HG02623 (cell line): ENCODE measurements around the gene RER1.
"Not testable (repeated sequence)": the region's sequence is repeated elsewhere in the genome, so short reads cannot be mapped to it uniquely, and the experiment has no call there.

ENCODE experiments used
- ATAC-seq: cut with Tn5 transposase; IDR thresholded peaks from one replicate; pipeline ENCODE4 v1.9.1; 2021; ENCODE audit warnings: moderate library complexity; ENCODE audit not compliant: unreplicated experiment

The RER1 gene

GRCh38 chr1:2422523-2422922 is 30.9 kb downstream of the RER1 start:
- ATAC-seq, result no peak

GRCh38 chr1:2425892-2426291 is 34.3 kb downstream of the RER1 start:
- no peak for ATAC-seq

- ATAC-seq, result no peak
Observed at GRCh38 chr1:2426540-2426939, 34.9 kb downstream of the RER1 start.

GRCh38 chr1:2427051-2427450 is 35.4 kb downstream of the RER1 start:
- no peak for ATAC-seq

GRCh38 chr1:2427976-2428375 is 36.3 kb downstream of the RER1 start:
- no peak for ATAC-seq

- no peak for ATAC-seq
Observed at GRCh38 chr1:2428490-2428889, 36.8 kb downstream of the RER1 start.

- no peak for ATAC-seq
Observed at GRCh38 chr1:2429780-2430591, 38.3 kb downstream of the RER1 start.

- no peak for ATAC-seq
Observed at GRCh38 chr1:2430592-2430973, 38.9 kb downstream of the RER1 start.

GRCh38 chr1:2431103-2431502 is 39.5 kb downstream of the RER1 start:
- no peak for ATAC-seq

- no peak for ATAC-seq
Observed at GRCh38 chr1:2431518-2431917, 39.9 kb downstream of the RER1 start.

- ATAC-seq, result no peak
Observed at GRCh38 chr1:2432441-2432844, 40.8 kb downstream of the RER1 start.

GRCh38 chr1:2433196-2433595 is 41.6 kb downstream of the RER1 start:
- no peak for ATAC-seq

- ATAC-seq, result no peak
Observed at GRCh38 chr1:2433936-2434655, 42.5 kb downstream of the RER1 start.

- ATAC-seq, result no peak
Observed at GRCh38 chr1:2435091-2435490, 43.5 kb downstream of the RER1 start.

- ATAC-seq, result no peak
Observed at GRCh38 chr1:2435746-2436355, 44.2 kb downstream of the RER1 start.

- ATAC-seq, result no peak
Observed at GRCh38 chr1:2436876-2437275, 45.2 kb downstream of the RER1 start.

- no peak for ATAC-seq
Observed at GRCh38 chr1:2437617-2438016, 46.0 kb downstream of the RER1 start.

GRCh38 chr1:2438038-2438437 is 46.4 kb downstream of the RER1 start:
- no peak for ATAC-seq

GRCh38 chr1:2438641-2439040 is 47.0 kb downstream of the RER1 start:
- ATAC-seq, result no peak

GRCh38 chr1:2439369-2439768 is 47.7 kb downstream of the RER1 start:
- no peak for ATAC-seq

- not testable (repeated sequence) for ATAC-seq
Observed at GRCh38 chr1:2440346-2440745, 48.7 kb downstream of the RER1 start.

GRCh38 chr1:2441746-2442145 is 50.1 kb downstream of the RER1 start:
- ATAC-seq, result no peak
